Erythroblast (primary cell): ENCODE measurements around the gene TMEM131L.

Experiments
- GATA1 ChIP-seq: IDR thresholded peaks from 2 replicates; pipeline ENCODE4 v1.6.1; 2011; ENCODE audit warnings: low read depth, mild to moderate bottlenecking, control low read depth, low read length, moderate library complexity
- POLR2A ChIP-seq: IDR thresholded peaks from 2 replicates; pipeline ENCODE4 v1.6.1; 2011; ENCODE audit warnings: mild to moderate bottlenecking, low read length

DNA sequence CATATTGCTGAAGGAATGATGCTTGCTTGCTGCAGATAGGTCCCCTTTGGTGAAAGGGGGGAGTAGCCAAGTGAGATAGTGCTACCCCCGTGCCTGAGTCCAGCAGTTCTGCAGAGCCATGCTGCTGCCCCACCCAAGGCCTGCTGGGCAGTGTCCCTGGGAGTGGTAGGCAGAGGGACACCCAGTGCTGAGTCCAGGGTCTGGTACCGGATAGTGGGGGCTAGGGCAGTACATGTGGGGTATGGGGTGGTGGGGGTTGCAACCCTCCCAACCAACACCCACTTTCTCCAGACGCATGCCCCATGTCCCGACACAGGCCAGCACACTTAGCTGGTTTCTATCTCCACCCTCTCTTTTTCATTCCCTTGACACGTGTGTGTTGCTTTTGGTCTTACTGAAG is 155.9 kb downstream of the TMEM131L start:
- no peak for TF ChIP-seq POLR2A
- TF ChIP-seq GATA1, result no peak
